Natural killer cell (primary cell): ENCODE measurements around the gene DOHH. TPM values are rescaled to one million over a fixed set of nuclear protein-coding genes. Genes with fewer than 3 reads are reported as not detected.

ENCODE experiments used
- ATAC-seq, 3 donors: fragments of 150-1000 bp in 2 of 3; fragments of 200-7000 bp in 1 of 3; cut with Tn5 transposase; 1 replicate in 1 of 3; 2 replicates in 2 of 3; pipeline ENCODE4 v1.10.0; 2021; ENCODE audit warnings: mild to moderate bottlenecking in 2 of 3, moderate library complexity in 2 of 3
- DNase-seq, 2 donors: peaks; one replicate each; pipeline versions ENCODE4 v3.0.0 to v3.0.0-alpha.2; 2013 to 2021; ENCODE audit warnings: mixed read lengths in 1 of 2
- H3K27ac ChIP-seq: one replicate; pipeline ENCODE4 v1.5.1; 2013; ENCODE audit warnings: mild to moderate bottlenecking, low read length
- H3K27me3 ChIP-seq: one replicate; pipeline ENCODE4 v1.6.1; 2013; ENCODE audit warnings: low read length; ENCODE audit not compliant: control insufficient read depth, insufficient read depth
- H3K36me3 ChIP-seq: one replicate; pipeline ENCODE4 v1.6.1; 2013; ENCODE audit warnings: low read length; ENCODE audit not compliant: control insufficient read depth, insufficient read depth
- H3K4me1 ChIP-seq: one replicate; pipeline ENCODE4 v1.6.1; 2013; ENCODE audit warnings: low read length; ENCODE audit not compliant: control insufficient read depth, insufficient read depth
- H3K4me3 ChIP-seq: one replicate; pipeline ENCODE4 v1.5.1; 2013; ENCODE audit warnings: low read length
- H3K9me3 ChIP-seq: one replicate; pipeline ENCODE4 v1.6.1; 2013; ENCODE audit warnings: low read length; ENCODE audit not compliant: control insufficient read depth, insufficient read depth
- H3K27ac Mint-ChIP-seq, 2 donors: one replicate each; pipeline ENCODE4 v1.8.0; 2022; ENCODE audit warnings: mild to moderate bottlenecking in 2 of 2, mixed read lengths in 2 of 2, moderate library complexity in 1 of 2
- H3K27me3 Mint-ChIP-seq, 2 donors: one replicate each; pipeline ENCODE4 v1.8.0; 2022; ENCODE audit warnings: low read depth in 2 of 2, mixed read lengths in 2 of 2
- H3K36me3 Mint-ChIP-seq: one replicate; pipeline ENCODE4 v1.8.0; 2022; ENCODE audit warnings: mixed read lengths
- H3K4me1 Mint-ChIP-seq, 2 donors: one replicate each; pipeline ENCODE4 v1.8.0; 2022; ENCODE audit warnings: mixed read lengths in 2 of 2
- H3K4me3 Mint-ChIP-seq: one replicate; pipeline ENCODE4 v1.8.0; 2022; ENCODE audit warnings: mild to moderate bottlenecking, moderate library complexity, mixed read lengths
- H3K9me3 Mint-ChIP-seq, 2 donors: one replicate each; pipeline ENCODE4 v1.8.0; 2022; ENCODE audit warnings: mixed read lengths in 2 of 2
- CTCF ChIP-seq: fragments of 200-600 bp; IDR thresholded peaks from one replicate; pipeline ENCODE4 v1.8.0; 2022; ENCODE audit warnings: antibody characterized with exemption
- WGBS: methylation state at CpG from one replicate; pipeline ENCODE4 v1.1.7; 2013; ENCODE audit warnings: missing lambda C conversion rate; ENCODE audit not compliant: insufficient coverage; 5-methylcytosine and 5-hydroxymethylcytosine counted together
- intact Hi-C: fragments of 100-400 bp; cut with micrococcal nuclease; formaldehyde crosslinking; loops from one replicate; pipeline ENCODE4 v1.14.2; 2022
- total RNA-seq, 4 donors: library from RNA; stranded (reverse); fragments of 120-200 nt in 1 of 4; gene quantifications; one replicate each; pipeline versions ENCODE4 v1.2.3 to v1.2.4, GENCODE V29; 2013 to 2022

The DOHH gene
- total RNA-seq, 3 donors from 2014 or later (not counting 1 experiment from before 2014, with no cell fraction given) = 4.5 to 5.9 (median 4.6) TPM

- peaks cover 19% of the 10 kb centered on the region for H3K36me3 ChIP-seq
- no peak for TF ChIP-seq CTCF
- Mint-ChIP-seq H3K4me1 (no peaks in the 10 kb centered on the region), H3K4me3 (no peak overlapping the region), H3K27ac (no peak overlapping the region), H3K27me3 (no peaks in the 10 kb centered on the region), H3K9me3 (no peaks in the 10 kb centered on the region), H3K36me3 (no peaks in the 10 kb centered on the region)
- no peaks in the 10 kb centered on the region for H3K4me1 ChIP-seq
- 97% methylated on average over 45 of the region's 45 CpGs for WGBS
- ATAC-seq (no peak), DNase-seq (no peak)
- H3K9me3 ChIP-seq = no peaks in the 10 kb centered on the region
- H3K27me3 ChIP-seq = no peaks in the 10 kb centered on the region
- intact Hi-C loops = no loop called here
- H3K4me3 ChIP-seq = no peak overlapping the region
- H3K27ac ChIP-seq = no peak overlapping the region
Measured at GRCh38 chr19:3492131-3492839, 8.2 kb downstream of the DOHH start.

GRCh38 chr19:3491396-3492119 is 8.9 kb downstream of the DOHH start:
- Histone ChIP-seq H3K27me3 (no peaks in the 10 kb centered on the region), H3K9me3 (no peaks in the 10 kb centered on the region), H3K36me3 (peaks cover 19% of the 10 kb centered on the region), H3K27ac (no peak overlapping the region), H3K4me3 (no peak overlapping the region), H3K4me1 (no peaks in the 10 kb centered on the region)
- ATAC-seq (no peak), DNase-seq (no peak)
- H3K36me3 Mint-ChIP-seq = no peaks in the 10 kb centered on the region
- no peak overlapping the region for H3K27ac Mint-ChIP-seq
- TF ChIP-seq CTCF = no peak
- H3K4me1 Mint-ChIP-seq = no peaks in the 10 kb centered on the region
- 98% methylated on average over 55 of the region's 55 CpGs for WGBS
- intact Hi-C loops = no loop called here
- no peak overlapping the region for H3K4me3 Mint-ChIP-seq
- H3K9me3 Mint-ChIP-seq = no peaks in the 10 kb centered on the region
- H3K27me3 Mint-ChIP-seq = no peaks in the 10 kb centered on the region

- no peaks in the 10 kb centered on the region for H3K9me3 Mint-ChIP-seq
- ATAC-seq (no peak), DNase-seq (no peak)
- peaks cover 8 to 24% of the 10 kb centered on the region in 2 donors for H3K4me1 Mint-ChIP-seq
- Histone ChIP-seq H3K4me1 (peaks cover 22% of the 10 kb centered on the region), H3K27ac (no peak within 1 kb of the TSS), H3K9me3 (no peaks in the 10 kb centered on the region), H3K27me3 (no peaks in the 10 kb centered on the region), H3K36me3 (no peaks in the 10 kb centered on the region), H3K4me3 (no peak within 1 kb of the TSS)
- H3K36me3 Mint-ChIP-seq = no peaks in the 10 kb centered on the region
- no peak for TF ChIP-seq CTCF
- no peak within 1 kb of the TSS for H3K27ac Mint-ChIP-seq
- intact Hi-C loops = no loop called here
- H3K27me3 Mint-ChIP-seq = no peaks in the 10 kb centered on the region
- 90% methylated on average over 33 of the region's 33 CpGs for WGBS
- no peak within 1 kb of the TSS for H3K4me3 Mint-ChIP-seq
Measured at GRCh38 chr19:3483226-3483628, 17.2 kb downstream of the DOHH start, which contains the start of gene SMIM44. SMIM44 (minus strand) TSS chr19:3483441; CDS start chr19:3483403, 38 bp downstream.
